GM12865 (cell line): ENCODE data around the gene CSF1R.
A peak's percentile ranks its signal among the peaks of the same experiment; 100 is the strongest.

Experiments
- DNase-seq: peaks from one replicate; pipeline ENCODE4 v3.0.0; 2010; ENCODE audit warnings: low read depth
- H3K4me3 ChIP-seq: 2 replicates; pipeline ENCODE4 v1.5.1; 2011; ENCODE audit warnings: mild to moderate bottlenecking, low read depth, low read length, control low read depth
- CTCF ChIP-seq: IDR thresholded peaks from 2 replicates; pipeline ENCODE4 v1.5.1; 2011; ENCODE audit warnings: low read length, control low read depth, low read depth, inconsistent platforms; ENCODE audit not compliant: insufficient read depth; ENCODE audit errors: missing control alignments

CSF1R gene

GRCh38 chr5:150075806-150076205 lies 10.5 kb downstream of the CSF1R start:
- DNase-seq, result peak; percentile 19
- H3K4me3 ChIP-seq, result no peak overlapping the region
- TF ChIP-seq CTCF, result peak; percentile 33

GRCh38 chr5:150075233-150075632 lies 11.1 kb downstream of the CSF1R start:
- no peak overlapping the region for H3K4me3 ChIP-seq
- DNase-seq, result no peak
- no peak for TF ChIP-seq CTCF

GRCh38 chr5:150073677-150074076 lies 12.7 kb downstream of the CSF1R start:
- no peak for TF ChIP-seq CTCF
- H3K4me3 ChIP-seq, result no peak overlapping the region
- no peak for DNase-seq

- no peak for TF ChIP-seq CTCF
- H3K4me3 ChIP-seq, result no peak overlapping the region
- DNase-seq, result no peak
Observed at GRCh38 chr5:150073086-150073625, 13.2 kb downstream of the CSF1R start.

GRCh38 chr5:150070821-150071220 lies 15.5 kb downstream of the CSF1R start:
- TF ChIP-seq CTCF, result no peak
- DNase-seq, result no peak
- no peak overlapping the region for H3K4me3 ChIP-seq

GRCh38 chr5:150069672-150070627 lies 16.4 kb downstream of the CSF1R start:
- no peak for DNase-seq
- TF ChIP-seq CTCF, result no peak
- H3K4me3 ChIP-seq, result no peak overlapping the region
